Suprapubic skin (tissue), 4 donors: Measurements from ENCODE around the gene CHST12. TPM values are rescaled to one million over a fixed set of nuclear protein-coding genes. Genes with fewer than 3 reads are reported as not detected.
"Not testable (repeated sequence)": the region's sequence is repeated elsewhere in the genome, so short reads cannot be mapped to it uniquely, and the experiment has no call there.

Experiments
- DNase-seq, 2 donors: peaks; one replicate each; pipeline ENCODE4 v3.0.0-alpha.2; 2019; ENCODE audit warnings: low spot score in 2 of 2
- H3K27ac ChIP-seq: fragments of 200-600 bp; sonication (generic); one replicate; pipeline ENCODE4 v1.5.1; 2019
- H3K27me3 ChIP-seq: fragments of 200-600 bp; sonication (generic); one replicate; pipeline ENCODE4 v1.5.1; 2019
- H3K36me3 ChIP-seq: fragments of 200-600 bp; sonication (generic); one replicate; pipeline ENCODE4 v1.5.1; 2019
- H3K4me1 ChIP-seq: fragments of 200-600 bp; sonication (generic); one replicate; pipeline ENCODE4 v1.5.1; 2019
- H3K4me3 ChIP-seq: fragments of 200-600 bp; sonication (generic); one replicate; pipeline ENCODE4 v1.5.1; 2019; ENCODE audit warnings: mild to moderate bottlenecking
- H3K9me3 ChIP-seq: fragments of 200-600 bp; sonication (generic); one replicate; pipeline ENCODE4 v1.5.1; 2019
- EP300 ChIP-seq: sonication (generic); formaldehyde crosslinking; IDR thresholded peaks from one replicate; pipeline ENCODE4 v1.6.1; 2017; ENCODE audit warnings: antibody characterized with exemption
- POLR2A ChIP-seq, 2 donors: fragments of 450-650 bp; IDR thresholded peaks; one replicate each; pipeline ENCODE4 v1.6.1; 2017; ENCODE audit warnings: antibody characterized with exemption in 2 of 2, mild to moderate bottlenecking in 2 of 2, moderate library complexity in 2 of 2
- POLR2AphosphoS5 ChIP-seq, 3 donors: sonication (generic); formaldehyde crosslinking; IDR thresholded peaks; one replicate each; pipeline ENCODE4 v1.6.1; 2017; ENCODE audit warnings: antibody characterized with exemption in 3 of 3
- WGBS: methylation state at CpG from one replicate; pipeline ENCODE4 v1.1.5; 2018; 5-methylcytosine and 5-hydroxymethylcytosine counted together
- total RNA-seq, 4 donors: library from RNA; depleted of rRNA; stranded (reverse); fragments of >200 nt; gene quantifications; one replicate each; pipeline ENCODE4 v1.1.0, GENCODE V29; 2016
- TF ChIP-seq, protein P1 (sequence below), 2 donors: fragments of 200-600 bp in 1 of 2; fragments of 450-650 bp in 1 of 2; sonication (generic) in 1 of 2; IDR thresholded peaks; one replicate each; pipeline ENCODE4 v1.5.1; 2016 to 2019; ENCODE audit warnings: antibody characterized with exemption in 2 of 2, mild to moderate bottlenecking in 1 of 2, moderate library complexity in 1 of 2

Gene CHST12
- total RNA-seq, 4 donors from 2014 or later, result 9.9 to 55.8 (median 24.5) TPM

DNA sequence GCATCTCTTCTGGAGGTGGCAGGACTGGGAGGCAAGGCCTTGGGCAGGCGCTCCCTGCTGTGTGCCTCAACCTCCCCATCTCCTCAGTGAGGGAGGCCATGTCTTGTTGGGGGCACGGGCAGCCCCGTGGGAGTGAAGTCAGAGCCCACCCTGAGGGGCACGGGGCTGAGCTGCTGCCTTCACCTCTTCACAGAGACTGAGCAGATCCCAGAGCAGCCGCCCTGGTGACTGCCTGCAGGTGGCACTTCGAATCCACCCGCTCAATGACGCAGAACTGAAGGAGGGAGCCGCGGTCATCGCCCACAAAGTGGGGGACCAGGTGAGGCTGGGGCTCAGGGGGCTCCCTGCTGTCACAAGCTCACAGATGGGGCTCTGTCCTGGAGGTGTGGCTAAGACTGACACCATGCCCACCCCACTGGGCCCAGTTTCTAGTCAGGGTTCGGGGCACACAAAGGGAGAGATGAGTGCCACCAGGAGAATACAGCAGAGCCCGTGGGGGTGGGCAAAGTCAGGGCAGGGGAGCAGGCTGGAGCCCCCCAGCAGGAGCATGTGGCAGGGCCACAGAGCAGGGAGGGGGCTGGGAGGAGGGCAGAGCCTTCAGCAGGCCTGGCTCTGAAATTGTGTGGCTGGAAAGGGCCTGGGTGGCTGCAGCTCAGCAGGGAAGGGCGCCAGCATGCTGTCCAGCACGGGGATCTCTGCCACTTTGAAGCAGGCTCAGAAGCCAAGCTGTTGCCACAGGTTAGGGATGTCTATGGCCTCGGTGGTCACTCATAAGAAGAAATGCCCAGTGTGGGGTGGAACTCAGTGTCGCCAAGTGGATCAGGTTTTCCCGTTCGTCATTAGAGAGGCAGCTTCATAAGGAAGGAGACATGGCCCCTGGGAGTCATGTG is 18.8 kb upstream of the CHST12 start:
- Histone ChIP-seq H3K4me1 (no peaks in the 10 kb centered on the region), H3K9me3 (no peaks in the 10 kb centered on the region), H3K4me3 (no peak overlapping the region), H3K27me3 (no peaks in the 10 kb centered on the region), H3K27ac (no peak overlapping the region), H3K36me3 (peaks cover 31% of the 10 kb centered on the region)
- WGBS, result 86% methylated on average over 8 of the region's 19 CpGs
- no peak for TF ChIP-seq EP300
- TF ChIP-seq, protein P1, sequence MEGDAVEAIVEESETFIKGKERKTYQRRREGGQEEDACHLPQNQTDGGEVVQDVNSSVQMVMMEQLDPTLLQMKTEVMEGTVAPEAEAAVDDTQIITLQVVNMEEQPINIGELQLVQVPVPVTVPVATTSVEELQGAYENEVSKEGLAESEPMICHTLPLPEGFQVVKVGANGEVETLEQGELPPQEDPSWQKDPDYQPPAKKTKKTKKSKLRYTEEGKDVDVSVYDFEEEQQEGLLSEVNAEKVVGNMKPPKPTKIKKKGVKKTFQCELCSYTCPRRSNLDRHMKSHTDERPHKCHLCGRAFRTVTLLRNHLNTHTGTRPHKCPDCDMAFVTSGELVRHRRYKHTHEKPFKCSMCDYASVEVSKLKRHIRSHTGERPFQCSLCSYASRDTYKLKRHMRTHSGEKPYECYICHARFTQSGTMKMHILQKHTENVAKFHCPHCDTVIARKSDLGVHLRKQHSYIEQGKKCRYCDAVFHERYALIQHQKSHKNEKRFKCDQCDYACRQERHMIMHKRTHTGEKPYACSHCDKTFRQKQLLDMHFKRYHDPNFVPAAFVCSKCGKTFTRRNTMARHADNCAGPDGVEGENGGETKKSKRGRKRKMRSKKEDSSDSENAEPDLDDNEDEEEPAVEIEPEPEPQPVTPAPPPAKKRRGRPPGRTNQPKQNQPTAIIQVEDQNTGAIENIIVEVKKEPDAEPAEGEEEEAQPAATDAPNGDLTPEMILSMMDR (IDR thresholded peaks at IDR 0.05), result no peak
- no peak for TF ChIP-seq POLR2AphosphoS5 (IDR thresholded peaks at IDR 0.05)
- TF ChIP-seq POLR2A (IDR thresholded peaks at IDR 0.05), result no peak
- DNase-seq, result no peak

DNA sequence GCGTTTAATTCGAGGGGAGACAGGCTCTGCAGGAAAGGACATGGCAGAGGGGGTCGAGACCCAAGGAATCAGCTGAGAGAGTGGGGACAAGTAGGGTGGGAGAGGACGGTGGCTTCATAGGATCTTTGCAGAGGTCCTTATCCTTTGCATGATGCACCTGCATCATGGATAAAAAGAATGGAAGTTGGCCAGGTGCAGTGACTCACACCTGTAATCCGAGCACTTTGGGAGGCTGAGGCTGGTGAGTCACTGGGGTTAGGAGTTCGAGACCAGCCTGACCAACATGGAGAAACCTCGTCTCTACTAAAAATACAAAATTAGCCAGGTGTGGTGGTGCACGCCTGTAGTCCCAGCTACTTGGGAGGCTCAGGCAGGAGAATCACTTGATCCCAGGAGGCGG is 17.3 kb upstream of the CHST12 start:
- not testable (repeated sequence) for H3K27ac ChIP-seq, H3K4me3 ChIP-seq, H3K9me3 ChIP-seq, H3K27me3 ChIP-seq, DNase-seq, H3K4me1 ChIP-seq
- WGBS, result 89% methylated on average over 9 of the region's 9 CpGs
- peaks cover 15% of the 10 kb centered on the region for H3K36me3 ChIP-seq

DNA sequence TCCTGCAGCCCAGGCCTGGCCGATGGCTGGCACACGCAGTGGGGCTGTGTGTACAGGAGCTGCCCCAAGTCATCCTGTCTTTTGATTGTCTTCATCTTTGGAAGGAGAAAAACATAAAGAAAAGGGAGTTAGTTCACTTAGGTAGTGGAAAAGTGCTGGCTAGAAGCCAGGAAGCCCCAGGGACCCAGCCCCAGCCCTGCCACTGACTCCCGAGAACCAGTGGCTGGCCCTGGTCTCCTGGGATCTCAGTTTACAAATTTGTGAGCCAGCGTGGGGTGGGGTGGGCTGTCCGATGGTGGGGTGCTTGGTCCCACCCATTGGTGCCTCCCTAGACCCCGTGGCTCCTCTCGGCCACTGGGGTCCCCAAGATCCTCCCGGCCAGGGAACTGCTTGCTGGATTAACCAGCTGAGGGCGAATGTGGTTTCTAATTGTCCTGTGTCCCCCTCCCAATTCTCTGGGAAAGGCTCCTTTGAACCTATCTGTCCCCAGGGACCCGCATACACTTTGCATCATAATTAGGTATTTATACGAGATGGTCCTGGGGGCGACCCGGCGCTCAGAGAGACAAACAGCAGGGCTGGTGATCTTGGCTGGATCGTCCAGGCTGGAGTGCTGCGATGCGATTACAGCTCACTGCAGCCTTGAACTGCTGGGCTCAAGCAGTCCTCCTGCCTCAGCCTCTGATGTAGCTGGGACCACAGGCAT is 16.3 kb upstream of the CHST12 start:
- Histone ChIP-seq H3K4me1 (peaks cover 5% of the 10 kb centered on the region), H3K27ac (no peak overlapping the region), H3K27me3 (no peaks in the 10 kb centered on the region), H3K36me3 (peaks cover 5% of the 10 kb centered on the region), H3K4me3 (no peak overlapping the region), H3K9me3 (no peaks in the 10 kb centered on the region)
- TF ChIP-seq POLR2A (IDR thresholded peaks at IDR 0.05) (no peak), EP300 (no peak), POLR2AphosphoS5 (IDR thresholded peaks at IDR 0.05) (no peak)
- TF ChIP-seq, protein P1 (IDR thresholded peaks at IDR 0.05), result no peak
- WGBS, result 90% methylated on average over 8 of the region's 17 CpGs
- DNase-seq, result peak in 1 of 2 donors; percentile 74

DNA sequence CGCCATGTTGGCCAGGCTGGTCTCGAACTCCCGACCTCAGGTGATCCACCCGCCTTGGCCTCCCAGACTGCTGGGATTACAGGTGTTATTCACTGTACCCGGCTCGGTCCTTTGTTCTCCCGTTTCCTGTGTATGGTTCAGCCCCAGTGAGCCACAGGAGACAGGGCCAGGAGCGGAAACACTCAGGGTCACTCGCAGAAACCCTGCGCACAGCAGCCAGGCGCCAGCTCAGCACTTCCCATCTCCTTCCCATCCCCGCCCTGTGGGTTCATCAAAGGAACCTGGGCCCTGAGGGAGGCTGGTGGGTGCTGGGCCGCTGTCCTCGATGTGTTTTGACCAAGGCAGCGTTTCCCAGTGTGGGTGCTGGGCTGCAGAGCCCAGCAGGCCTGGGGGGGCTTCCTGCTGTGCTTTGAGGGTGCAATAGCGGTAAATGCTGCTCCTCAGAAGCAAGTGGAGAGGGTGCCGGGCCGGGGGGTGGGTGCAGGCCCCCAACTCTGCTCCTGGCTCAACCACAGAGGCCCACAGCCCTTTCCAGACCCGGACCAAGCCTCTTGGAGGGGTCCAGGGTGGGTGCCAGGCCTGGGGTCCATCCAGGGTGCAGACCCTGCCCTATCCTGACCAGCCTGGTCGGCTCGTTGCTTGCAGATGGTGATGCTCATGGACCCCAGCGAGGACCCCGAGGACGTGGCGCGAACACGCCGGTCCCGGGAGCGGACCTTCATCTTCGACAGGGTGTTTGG is 15.3 kb upstream of the CHST12 start:
- WGBS, result 92% methylated on average over 23 of the region's 31 CpGs
- TF ChIP-seq POLR2AphosphoS5 (IDR thresholded peaks at IDR 0.05) (no peak), POLR2A (IDR thresholded peaks at IDR 0.05) (no peak), EP300 (no peak)
- TF ChIP-seq, protein P1 (IDR thresholded peaks at IDR 0.05), result no peak
- Histone ChIP-seq H3K9me3 (no peaks in the 10 kb centered on the region), H3K4me3 (no peak overlapping the region), H3K27ac (no peak overlapping the region), H3K36me3 (no peaks in the 10 kb centered on the region), H3K4me1 (peaks cover 5% of the 10 kb centered on the region), H3K27me3 (no peaks in the 10 kb centered on the region)
- peak in 1 of 2 donors; percentile 73 for DNase-seq

DNA sequence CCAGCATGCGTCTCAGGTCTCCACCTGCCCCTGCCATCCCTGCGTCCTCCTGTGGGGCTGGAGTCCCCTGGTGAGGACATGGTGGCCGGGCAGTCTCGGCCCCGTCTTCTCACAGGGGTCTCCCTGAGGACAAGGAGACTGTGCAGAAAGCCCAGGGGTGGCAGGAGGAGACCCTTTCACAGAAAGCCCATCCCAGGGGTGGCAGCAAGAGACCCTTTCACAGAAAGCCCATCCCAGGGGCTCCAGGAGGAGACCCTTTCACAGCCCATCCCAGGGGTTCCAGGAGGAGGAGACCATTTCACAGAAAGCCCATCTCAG is 14.8 kb upstream of the CHST12 start:
- H3K27ac ChIP-seq, result no peak overlapping the region
- H3K9me3 ChIP-seq, result no peaks in the 10 kb centered on the region
- peaks cover 5% of the 10 kb centered on the region for H3K4me1 ChIP-seq
- no peaks in the 10 kb centered on the region for H3K27me3 ChIP-seq
- no peaks in the 10 kb centered on the region for H3K36me3 ChIP-seq
- no peak for DNase-seq
- WGBS, result 94% methylated on average over 5 of the region's 5 CpGs
- no peak for TF ChIP-seq EP300
- TF ChIP-seq, protein P1 (IDR thresholded peaks at IDR 0.05), result no peak
- TF ChIP-seq POLR2AphosphoS5 (IDR thresholded peaks at IDR 0.05), result no peak
- no peak for TF ChIP-seq POLR2A (IDR thresholded peaks at IDR 0.05)
- no peak overlapping the region for H3K4me3 ChIP-seq

DNA sequence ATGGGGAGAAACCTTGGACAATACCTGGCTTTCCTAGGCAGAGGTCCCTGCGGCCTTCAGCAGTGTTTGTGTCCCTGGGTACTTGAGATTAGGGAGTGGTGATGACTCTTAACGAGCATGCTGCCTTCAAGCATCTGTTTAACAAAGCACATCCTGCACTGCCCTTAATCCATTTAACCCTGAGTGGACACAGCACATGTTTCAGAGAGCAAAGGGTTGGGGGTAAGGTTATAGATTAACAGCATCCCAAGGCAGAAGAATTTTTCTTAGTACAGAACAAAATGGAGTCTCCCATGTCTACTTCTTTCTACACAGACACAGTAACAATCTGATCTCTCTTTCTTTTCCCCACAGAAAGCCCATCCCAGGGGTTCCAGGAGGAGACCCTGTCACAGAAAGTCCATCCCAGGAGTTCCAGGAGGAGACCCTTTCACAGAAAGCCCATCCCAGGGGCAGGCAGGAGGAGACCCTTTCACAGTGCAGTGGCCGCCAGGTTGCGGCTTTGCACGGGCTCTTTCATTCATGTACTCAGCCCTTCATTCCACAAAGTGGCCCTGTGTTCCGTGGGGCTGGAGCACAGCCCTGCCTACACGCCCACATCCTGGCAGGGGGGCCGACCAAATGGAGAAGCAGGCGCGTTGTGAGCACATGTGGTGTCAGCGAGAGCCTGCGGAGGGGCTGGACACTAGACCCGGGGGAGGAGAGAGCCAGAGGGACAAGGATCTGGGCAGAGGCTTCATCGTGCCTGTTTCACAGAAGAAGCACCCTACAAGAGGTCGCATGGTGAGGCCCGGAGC is 13.2 kb upstream of the CHST12 start:
- not testable (repeated sequence) for DNase-seq

More for the DNA sequence above, 13.2 kb upstream of the CHST12 start:
- H3K9me3 ChIP-seq, H3K4me1 ChIP-seq, H3K36me3 ChIP-seq, H3K27me3 ChIP-seq, H3K27ac ChIP-seq, H3K4me3 ChIP-seq: not testable (repeated sequence)
- WGBS, result 49% methylated on average over 14 of the region's 16 CpGs
